ENCODE results near the gene CDH23.

The CDH23 gene

DNA sequence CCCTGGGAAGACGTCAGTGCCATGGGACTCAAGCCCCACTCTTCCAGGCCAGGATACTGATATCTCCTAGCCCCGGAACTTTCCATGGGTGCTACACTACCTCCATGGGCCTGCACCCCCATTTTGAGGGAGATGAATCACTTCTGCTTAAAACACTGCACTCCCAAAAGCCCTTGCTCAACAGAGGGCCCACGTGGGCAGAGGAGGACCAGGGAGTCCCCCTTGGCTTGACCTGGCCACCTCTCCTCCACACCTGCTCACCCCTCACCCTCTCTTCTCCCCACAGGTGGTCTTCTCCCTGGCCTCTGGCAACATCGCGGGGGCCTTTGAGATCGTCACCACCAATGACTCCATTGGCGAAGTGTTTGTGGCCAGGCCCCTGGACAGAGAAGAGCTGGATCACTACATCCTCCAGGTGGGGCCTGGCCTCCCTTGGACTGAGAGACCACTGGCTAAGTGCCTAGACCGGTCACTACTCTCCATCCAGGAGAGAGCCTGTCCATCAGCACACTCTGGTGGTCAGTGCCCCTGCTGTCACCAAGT lies 342.7 kb downstream of the CDH23 start:
- DNase-seq: no peak

GRCh38 chr10:71740069-71740653 lies 343.4 kb downstream of the CDH23 start:
- DNase-seq: no peak

- no peak for DNase-seq
Observed at GRCh38 chr10:71741029-71741428, 344.3 kb downstream of the CDH23 start.

DNA sequence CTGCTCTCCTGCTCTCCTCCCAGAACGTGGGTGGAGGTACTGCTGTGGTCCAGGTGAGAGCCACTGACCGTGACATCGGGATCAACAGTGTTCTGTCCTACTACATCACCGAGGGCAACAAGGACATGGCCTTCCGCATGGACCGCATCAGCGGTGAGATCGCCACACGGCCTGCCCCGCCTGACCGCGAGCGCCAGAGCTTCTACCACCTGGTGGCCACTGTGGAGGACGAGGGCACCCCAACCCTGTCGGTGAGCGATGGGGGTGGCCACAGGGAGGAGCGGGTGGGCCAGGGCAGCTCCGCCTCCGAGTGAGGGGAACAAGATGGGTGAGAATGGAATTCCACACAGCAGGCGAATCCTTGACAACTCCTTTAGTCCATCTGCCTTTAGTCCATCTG lies 345.0 kb downstream of the CDH23 start:
- no peak for DNase-seq

- DNase-seq: peak; percentile 43
Observed at GRCh38 chr10:71742301-71743088, 345.8 kb downstream of the CDH23 start.

DNA sequence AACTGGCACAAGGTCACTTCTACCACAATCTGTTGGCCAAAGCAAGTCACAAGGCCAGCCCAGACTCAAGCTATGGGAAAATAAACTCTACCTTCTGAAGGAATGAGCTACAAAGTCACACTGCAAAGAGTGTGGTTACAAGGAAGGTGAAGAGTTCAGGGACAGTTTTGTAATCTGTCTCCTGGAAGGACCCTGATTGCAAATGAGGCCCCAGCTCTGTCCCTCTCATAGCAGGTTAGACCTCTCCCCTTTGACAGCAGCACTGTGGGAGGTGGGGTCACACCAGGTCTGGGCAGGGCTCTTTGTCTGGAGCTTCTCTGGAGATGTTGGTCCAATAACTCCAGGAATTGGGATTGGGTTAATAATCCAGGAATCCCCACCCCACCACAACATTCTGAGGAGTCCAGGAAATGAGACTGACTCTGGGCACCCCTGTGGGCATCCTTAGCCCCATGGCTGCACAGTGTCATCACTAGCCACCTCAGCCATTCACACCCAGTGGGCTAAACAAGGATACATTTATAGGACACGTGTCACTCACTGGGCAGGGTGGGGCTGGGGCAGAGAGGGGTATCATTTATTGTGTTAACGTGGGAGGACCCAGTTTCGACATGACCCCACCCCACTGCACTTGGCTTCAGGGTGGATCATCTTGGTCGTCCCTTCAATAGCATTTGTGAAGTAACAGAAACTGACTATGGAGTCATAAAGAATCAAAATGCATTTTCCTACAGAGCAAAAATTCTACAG lies 346.5 kb downstream of the CDH23 start:
- no peak for DNase-seq

- DNase-seq: no peak
Observed at GRCh38 chr10:71743866-71744265, 347.1 kb downstream of the CDH23 start.

DNA sequence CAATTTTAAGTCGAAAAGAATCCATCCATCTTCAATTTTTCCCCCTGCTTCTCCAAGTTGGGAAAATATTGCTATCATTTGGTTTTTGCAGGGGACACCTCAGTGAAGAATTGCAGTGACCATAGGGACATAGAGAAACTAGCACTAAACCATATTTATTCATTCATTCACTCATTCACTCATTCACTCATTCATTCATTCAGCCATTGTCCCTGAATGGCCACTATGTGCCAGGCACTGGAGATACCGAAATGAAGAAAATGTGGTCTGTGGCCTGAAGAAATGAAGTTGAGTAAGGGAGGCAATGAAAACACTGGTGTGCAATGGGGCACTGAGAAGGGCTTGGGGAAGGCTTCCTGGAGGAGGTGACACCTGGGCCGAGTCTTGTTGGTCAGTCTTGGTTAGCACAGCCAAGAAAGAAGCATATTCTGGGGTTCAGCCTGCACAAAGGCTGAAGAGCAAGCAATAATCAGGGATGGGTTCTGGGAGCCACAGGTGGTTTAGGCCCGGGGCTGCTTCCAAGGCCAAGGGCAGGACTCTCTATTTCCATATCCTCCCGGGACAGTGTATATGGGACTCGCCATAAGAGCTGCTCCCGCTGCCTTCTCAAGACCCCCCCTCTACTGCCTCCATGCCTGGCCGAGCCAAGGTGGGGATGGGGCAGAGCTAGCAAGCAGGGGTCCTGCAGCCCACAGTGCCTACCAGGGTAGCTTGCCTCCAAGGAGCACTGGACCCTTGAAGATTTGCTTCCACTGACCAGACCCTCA lies 348.4 kb downstream of the CDH23 start:
- DNase-seq: no peak

DNA sequence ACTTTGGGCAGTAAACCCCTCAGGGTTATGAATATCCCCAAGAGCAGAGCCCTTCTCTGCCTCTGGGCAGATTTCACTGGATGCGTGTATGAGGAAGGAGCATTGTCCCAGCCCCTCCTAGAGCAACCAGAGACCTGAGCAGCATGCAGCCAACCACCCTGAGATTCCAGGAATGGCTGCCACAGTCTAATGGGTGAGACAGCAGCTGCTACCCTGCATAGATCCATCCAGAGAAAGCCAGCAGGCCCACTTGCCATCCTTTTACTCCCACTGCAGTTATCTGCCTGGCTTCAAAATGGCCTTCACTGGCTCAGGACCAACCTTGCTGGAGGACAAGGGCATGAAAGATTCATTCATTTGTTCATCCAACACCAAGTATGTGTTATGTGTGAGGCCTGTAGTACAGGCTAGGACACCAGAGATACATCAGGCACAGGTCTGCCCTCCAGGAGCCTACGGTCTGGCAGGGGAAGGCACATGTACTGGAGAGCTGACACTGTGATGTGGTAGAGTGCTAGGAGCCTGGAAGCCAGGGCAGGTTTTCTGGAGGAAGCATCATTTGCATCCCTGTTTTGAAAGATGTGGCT lies 349.0 kb downstream of the CDH23 start:
- no peak for DNase-seq

DNA sequence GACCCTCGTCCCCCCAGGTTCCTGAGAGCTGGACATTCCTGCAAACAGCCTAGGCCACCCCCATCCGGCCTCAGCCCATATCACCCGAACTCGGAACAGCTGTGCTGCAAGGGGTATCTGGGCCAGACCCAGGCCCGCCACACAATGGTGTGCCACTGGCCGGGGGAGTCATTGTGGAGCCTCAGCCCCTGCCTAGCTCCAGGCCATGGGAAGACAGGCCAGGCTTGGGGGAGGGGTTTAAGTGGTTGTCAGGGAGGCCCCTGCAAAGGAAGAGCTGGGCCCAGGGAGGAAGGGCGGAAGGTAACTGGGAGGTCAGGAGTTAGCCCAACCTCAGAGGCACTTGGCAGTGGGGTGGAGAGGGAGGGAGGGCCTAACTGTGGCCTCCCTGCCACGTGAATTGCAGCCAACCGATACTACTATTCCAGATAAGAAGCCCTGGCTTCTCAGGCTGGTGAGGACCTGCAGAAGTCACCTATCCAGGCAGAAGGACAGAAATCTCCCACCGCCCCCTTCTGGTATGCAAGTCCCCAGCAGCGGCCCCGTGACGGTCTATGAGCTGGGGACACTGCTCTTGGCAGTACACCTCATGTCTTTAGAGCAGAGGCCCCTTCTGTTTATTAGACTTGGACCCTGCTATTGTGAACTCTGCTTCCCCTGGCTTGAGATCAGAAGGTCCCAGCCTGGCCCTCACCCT lies 349.8 kb downstream of the CDH23 start:
- peak; percentile 18 for DNase-seq

GRCh38 chr10:71747039-71747531 lies 350.4 kb downstream of the CDH23 start:
- no peak for DNase-seq

- DNase-seq: peak; percentile 21
Observed at GRCh38 chr10:71747551-71748523, 351.1 kb downstream of the CDH23 start.

DNA sequence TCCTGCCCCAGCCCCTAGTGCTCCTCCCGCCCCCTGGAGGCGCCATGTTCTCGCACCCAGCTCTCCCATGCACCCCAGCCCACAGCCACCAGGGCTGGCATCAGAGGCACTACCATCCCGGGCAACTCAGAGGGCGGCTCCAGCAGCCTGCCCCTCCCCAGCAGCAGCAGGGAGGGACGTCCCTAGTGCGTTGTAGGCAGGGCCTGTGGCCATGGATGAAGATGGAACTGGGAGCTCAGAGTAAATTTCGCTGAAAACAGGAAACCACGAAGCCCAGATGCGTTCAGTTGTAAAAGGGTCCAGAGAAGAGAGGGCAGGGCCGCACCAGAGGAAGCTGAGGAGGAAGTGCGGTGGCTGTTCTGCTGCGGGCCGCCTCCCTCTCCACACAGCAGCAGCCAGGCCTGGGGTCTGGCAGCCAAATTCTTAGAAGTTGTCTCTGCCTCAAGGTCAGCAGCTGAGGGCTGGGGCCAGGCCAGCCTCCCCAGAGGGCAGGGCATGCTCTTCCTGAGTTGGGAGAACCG lies 352.0 kb downstream of the CDH23 start:
- peak; percentile 95 for DNase-seq

- DNase-seq: no peak
Observed at GRCh38 chr10:71749396-71749795, 352.7 kb downstream of the CDH23 start.

GRCh38 chr10:71750124-71750841 lies 353.6 kb downstream of the CDH23 start:
- no peak for DNase-seq

- DNase-seq: no peak
Observed at GRCh38 chr10:71750986-71751385, 354.3 kb downstream of the CDH23 start.

DNA sequence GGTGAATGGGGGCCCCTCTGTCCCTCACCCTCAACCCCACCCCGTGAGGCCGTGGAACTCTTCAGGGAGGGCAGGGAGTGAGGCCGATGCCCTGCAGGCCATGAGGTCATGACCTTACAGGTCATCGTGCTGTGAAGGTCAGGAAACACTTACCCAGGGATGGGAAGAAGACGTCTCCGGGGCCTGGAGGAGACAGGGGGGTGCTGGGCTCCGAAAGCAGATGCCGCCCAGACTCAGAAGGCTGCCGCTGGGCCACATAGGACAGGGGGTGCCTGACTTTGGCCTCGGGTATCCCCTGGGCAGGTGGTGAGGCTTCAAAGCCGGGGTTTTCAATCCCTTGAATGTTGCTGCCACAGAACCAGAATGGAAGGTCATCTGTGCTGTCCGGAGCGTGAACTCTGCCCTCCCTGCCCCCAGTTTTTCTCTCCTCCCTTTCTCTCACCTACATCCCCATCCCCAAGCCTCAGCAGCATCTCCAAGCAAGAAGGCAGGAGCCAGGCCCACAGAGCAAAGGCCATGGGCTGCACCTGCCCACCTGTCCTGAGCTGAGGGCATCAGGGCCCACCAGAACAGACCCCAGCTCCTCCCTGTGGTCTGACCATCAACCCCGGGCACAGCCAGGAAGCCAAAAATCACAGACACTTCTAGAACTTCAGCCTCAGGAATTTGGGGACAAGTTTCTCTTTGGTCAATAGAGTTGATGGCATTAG lies 354.9 kb downstream of the CDH23 start:
- DNase-seq: no peak

DNA sequence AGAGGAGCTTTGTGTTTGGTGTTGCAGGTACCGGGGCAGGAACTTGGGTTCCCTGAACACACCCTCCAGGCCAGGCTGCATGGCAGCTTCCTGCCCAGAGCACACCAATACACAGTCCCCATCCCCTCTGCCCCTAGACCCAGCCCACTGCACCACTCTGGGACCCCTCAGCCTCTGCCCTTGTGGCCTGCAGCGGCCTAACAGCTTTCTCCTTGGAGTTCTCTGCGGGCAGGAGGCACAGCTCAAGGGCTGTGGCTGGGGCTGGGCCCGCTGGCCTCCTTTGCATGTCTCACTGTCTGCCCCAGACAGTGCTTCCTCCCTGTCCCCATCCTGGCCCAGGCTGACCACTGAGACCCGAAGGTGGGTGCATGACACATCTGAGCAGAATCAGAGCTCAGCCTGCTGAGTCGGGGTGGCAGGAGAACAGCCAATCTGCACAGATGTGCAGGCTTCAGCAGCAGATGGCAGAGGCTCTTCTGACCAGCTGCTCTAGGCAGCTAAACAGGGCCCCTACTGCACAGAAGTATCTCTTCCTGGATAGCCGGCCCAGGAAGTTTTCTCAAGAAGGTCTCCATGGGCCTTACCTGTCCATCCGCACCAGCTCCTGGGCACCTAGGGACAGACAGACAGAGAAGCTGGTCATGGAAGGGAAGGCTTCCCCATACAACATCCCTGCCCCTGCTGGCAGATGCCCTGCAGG lies 355.8 kb downstream of the CDH23 start:
- no peak for DNase-seq
